Vagina (tissue), 2 donors: Measurements from ENCODE around the gene DOK5.
"Not testable (repeated sequence)": the region's sequence is repeated elsewhere in the genome, so short reads cannot be mapped to it uniquely, and the experiment has no call there.

ENCODE experiments used
- CTCF ChIP-seq, 3 experiments: fragments of 450-650 bp in 2 of 3; fragments of 200-600 bp in 1 of 3; sonication (generic) in 1 of 3; IDR thresholded peaks; one replicate each; pipeline ENCODE4 v1.5.1; 2017 to 2019; ENCODE audit warnings: antibody characterized with exemption in 3 of 3, mild to moderate bottlenecking in 2 of 3, moderate library complexity in 2 of 3
- POLR2A ChIP-seq, 2 donors: fragments of 450-650 bp; IDR thresholded peaks; one replicate each; pipeline ENCODE4 v1.6.1; 2017; ENCODE audit warnings: antibody characterized with exemption in 2 of 2, mild to moderate bottlenecking in 2 of 2, moderate library complexity in 2 of 2
- POLR2AphosphoS5 ChIP-seq, 2 donors: sonication (generic); formaldehyde crosslinking; IDR thresholded peaks; one replicate each; pipeline ENCODE4 v1.9.0; 2017; ENCODE audit warnings: antibody characterized with exemption in 2 of 2, mild to moderate bottlenecking in 2 of 2, low read depth in 1 of 2; ENCODE audit not compliant: insufficient read depth in 1 of 2

GRCh38 chr20:54479937-54480336 is 4.5 kb downstream of the DOK5 start:
- not testable (repeated sequence) for TF ChIP-seq CTCF (IDR thresholded peaks at IDR 0.05); POLR2A (IDR thresholded peaks at IDR 0.05); POLR2AphosphoS5 (IDR thresholded peaks at IDR 0.05; ENCODE audit: insufficient read depth in 1 of 2, low read depth in 1 of 2)
